Neutrophil (primary cell): ENCODE data around the gene TAMALIN.
A peak's percentile ranks its signal among the peaks of the same experiment; 100 is the strongest.
"Not testable (repeated sequence)": the region's sequence is repeated elsewhere in the genome, so short reads cannot be mapped to it uniquely, and the experiment has no call there.

Experiments
- H3K27ac ChIP-seq: fragments of 200-600 bp; sonication (generic); 2 replicates; pipeline ENCODE4 v1.5.1; 2016; ENCODE audit warnings: mild to moderate bottlenecking, moderate library complexity
- H3K27me3 ChIP-seq: fragments of 200-600 bp; sonication (generic); 2 replicates; pipeline ENCODE4 v1.6.0; 2016; ENCODE audit warnings: mild to moderate bottlenecking
- H3K36me3 ChIP-seq: fragments of 200-600 bp; sonication (generic); 2 replicates; pipeline ENCODE4 v1.5.1; 2017
- H3K4me1 ChIP-seq, 2 experiments: fragments of 200-600 bp in 1 of 2; sonication (generic) in 1 of 2; 1 replicate in 1 of 2; 2 replicates in 1 of 2; pipeline versions ENCODE4 v1.5.1 to v1.6.1; 2013 to 2016; ENCODE audit warnings: low read depth in 1 of 2, low read length in 1 of 2, mild to moderate bottlenecking in 1 of 2, moderate library complexity in 1 of 2; ENCODE audit not compliant: control insufficient read depth in 1 of 2, insufficient read depth in 1 of 2
- H3K4me3 ChIP-seq, 2 experiments: fragments of 200-600 bp in 1 of 2; sonication (generic) in 1 of 2; 1 replicate in 1 of 2; 2 replicates in 1 of 2; pipeline ENCODE4 v1.5.1; 2013 to 2016; ENCODE audit warnings: low read depth in 1 of 2, low read length in 1 of 2, mild to moderate bottlenecking in 1 of 2, moderate library complexity in 1 of 2
- H3K9me3 ChIP-seq: fragments of 200-600 bp; sonication (generic); 2 replicates; pipeline ENCODE4 v1.5.1; 2016
- TF ChIP-seq, protein P1 (sequence below): fragments of 200-600 bp; sonication (generic); IDR thresholded peaks from 2 replicates; pipeline ENCODE4 v1.5.1; 2016; ENCODE audit warnings: antibody characterized with exemption

Gene TAMALIN

DNA sequence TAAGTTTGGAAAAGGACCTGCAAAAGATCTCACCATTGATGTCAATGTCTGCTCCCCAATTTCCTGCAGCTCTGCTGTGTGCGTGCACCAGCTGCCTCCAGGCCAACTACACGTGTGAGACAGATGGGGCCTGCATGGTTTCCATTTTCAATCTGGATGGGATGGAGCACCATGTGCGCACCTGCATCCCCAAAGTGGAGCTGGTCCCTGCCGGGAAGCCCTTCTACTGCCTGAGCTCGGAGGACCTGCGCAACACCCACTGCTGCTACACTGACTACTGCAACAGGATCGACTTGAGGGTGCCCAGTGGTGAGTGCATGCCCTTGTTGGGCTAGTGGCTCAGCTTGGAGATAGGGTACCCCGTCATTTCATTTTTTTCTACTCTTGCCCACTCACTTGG lies 31.6 kb upstream of the TAMALIN start:
- Histone ChIP-seq H3K4me1 (peaks cover 91% of the 10 kb centered on the region in 2 experiments), H3K4me3 (peak overlapping the region; percentile 6 to 13), H3K9me3 (no peaks in the 10 kb centered on the region), H3K27me3 (no peaks in the 10 kb centered on the region), H3K27ac (peak overlapping the region; percentile 90), H3K36me3 (no peaks in the 10 kb centered on the region)
- TF ChIP-seq, protein P1, sequence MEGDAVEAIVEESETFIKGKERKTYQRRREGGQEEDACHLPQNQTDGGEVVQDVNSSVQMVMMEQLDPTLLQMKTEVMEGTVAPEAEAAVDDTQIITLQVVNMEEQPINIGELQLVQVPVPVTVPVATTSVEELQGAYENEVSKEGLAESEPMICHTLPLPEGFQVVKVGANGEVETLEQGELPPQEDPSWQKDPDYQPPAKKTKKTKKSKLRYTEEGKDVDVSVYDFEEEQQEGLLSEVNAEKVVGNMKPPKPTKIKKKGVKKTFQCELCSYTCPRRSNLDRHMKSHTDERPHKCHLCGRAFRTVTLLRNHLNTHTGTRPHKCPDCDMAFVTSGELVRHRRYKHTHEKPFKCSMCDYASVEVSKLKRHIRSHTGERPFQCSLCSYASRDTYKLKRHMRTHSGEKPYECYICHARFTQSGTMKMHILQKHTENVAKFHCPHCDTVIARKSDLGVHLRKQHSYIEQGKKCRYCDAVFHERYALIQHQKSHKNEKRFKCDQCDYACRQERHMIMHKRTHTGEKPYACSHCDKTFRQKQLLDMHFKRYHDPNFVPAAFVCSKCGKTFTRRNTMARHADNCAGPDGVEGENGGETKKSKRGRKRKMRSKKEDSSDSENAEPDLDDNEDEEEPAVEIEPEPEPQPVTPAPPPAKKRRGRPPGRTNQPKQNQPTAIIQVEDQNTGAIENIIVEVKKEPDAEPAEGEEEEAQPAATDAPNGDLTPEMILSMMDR = no peak

DNA sequence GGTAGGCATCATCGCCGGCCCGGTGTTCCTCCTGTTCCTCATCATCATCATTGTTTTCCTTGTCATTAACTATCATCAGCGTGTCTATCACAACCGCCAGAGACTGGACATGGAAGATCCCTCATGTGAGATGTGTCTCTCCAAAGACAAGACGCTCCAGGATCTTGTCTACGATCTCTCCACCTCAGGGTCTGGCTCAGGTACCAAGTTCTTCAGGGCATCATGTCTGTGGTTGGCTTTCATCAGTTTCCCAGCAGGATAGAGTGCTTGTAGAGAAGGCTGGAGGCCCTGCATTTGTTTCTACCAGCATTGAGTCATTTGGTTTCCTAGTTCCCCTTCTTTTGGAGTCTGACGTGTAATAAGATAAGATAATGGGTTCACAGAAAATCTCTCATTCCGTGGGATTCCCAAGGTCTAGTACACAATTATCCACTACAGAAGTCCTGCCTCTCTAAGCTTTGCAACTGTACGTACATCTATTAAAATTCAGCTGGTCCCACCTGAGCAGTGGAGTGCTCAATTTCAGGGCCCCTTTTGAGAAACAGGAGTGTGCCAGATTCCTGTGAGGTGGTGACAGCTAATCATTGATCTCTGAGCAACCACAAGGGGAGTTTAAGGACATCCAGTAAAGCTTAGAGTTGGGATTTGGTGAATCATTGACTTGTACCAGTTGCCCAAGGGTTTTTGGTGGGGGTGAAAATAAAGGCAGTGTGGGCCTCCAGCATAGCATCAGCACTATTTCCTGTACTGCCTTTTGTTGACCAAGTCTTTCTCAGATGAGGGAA lies 30.2 kb upstream of the TAMALIN start:
- peaks cover 10% of the 10 kb centered on the region for H3K36me3 ChIP-seq
- H3K9me3 ChIP-seq = no peaks in the 10 kb centered on the region
- peak overlapping the region in 1 of 2 experiments; percentile 19 for H3K4me3 ChIP-seq
- TF ChIP-seq, protein P1 = no peak
- no peaks in the 10 kb centered on the region for H3K27me3 ChIP-seq
- H3K4me1 ChIP-seq = peaks cover 83 to 84% of the 10 kb centered on the region in 2 experiments
- peak overlapping the region; percentile 90 for H3K27ac ChIP-seq

DNA sequence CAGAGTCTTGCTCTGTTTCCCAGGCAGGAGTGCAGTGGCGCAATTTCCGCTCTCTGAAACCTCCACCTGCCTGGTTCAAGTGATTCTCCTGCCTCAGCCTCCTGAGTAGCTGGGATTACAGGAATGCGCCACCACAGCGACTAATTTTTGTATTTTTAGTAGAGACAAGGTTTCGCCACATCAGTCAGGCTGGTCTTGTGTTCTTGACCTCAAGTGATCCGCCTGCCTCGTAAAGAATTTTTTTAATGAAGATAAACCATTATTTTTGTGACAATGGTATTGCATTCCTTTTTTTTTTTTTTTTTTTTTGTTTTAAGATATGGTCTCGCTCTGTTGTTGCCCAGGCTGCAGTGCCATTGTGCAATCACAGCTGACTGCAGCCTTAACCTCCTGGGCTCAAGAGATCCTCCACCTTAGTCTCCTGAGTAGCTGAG lies 29.4 kb upstream of the TAMALIN start:
- peak overlapping the region in 1 of 2 experiments; percentile 31 for H3K4me3 ChIP-seq

DNA sequence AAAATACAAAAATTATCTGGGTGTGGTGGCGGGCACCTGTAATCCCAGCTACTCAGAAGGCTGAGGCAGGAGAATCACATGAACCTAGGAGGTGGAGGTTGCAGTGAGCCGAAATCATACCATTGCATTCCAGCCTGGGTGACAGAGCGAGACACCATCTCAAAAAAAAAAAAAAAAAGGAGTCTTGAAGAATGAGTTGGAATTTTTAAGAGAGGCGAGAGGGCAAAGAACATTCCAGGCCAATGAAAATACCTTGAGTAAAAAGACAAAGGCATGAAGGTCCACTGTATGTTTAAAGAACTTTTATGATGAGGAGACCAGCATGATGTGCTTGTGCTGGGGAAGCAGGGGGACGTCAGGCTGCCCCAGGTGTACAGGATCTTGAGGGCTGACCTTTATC lies 27.4 kb upstream of the TAMALIN start:
- not testable (repeated sequence) for H3K9me3 ChIP-seq, H3K27me3 ChIP-seq, H3K4me3 ChIP-seq
- Histone ChIP-seq H3K36me3 (peaks cover 35% of the 10 kb centered on the region), H3K27ac (peak overlapping the region; percentile 66), H3K4me1 (peaks cover 57 to 58% of the 10 kb centered on the region in 2 experiments)

More for the DNA sequence above, 29.4 kb upstream of the TAMALIN start:
- TF ChIP-seq, protein P1 = no peak
- Histone ChIP-seq H3K9me3 (no peaks in the 10 kb centered on the region), H3K27me3 (no peaks in the 10 kb centered on the region), H3K4me1 (peaks cover 76% of the 10 kb centered on the region in 2 experiments), H3K27ac (peak overlapping the region; percentile 90), H3K36me3 (peaks cover 16% of the 10 kb centered on the region)

DNA sequence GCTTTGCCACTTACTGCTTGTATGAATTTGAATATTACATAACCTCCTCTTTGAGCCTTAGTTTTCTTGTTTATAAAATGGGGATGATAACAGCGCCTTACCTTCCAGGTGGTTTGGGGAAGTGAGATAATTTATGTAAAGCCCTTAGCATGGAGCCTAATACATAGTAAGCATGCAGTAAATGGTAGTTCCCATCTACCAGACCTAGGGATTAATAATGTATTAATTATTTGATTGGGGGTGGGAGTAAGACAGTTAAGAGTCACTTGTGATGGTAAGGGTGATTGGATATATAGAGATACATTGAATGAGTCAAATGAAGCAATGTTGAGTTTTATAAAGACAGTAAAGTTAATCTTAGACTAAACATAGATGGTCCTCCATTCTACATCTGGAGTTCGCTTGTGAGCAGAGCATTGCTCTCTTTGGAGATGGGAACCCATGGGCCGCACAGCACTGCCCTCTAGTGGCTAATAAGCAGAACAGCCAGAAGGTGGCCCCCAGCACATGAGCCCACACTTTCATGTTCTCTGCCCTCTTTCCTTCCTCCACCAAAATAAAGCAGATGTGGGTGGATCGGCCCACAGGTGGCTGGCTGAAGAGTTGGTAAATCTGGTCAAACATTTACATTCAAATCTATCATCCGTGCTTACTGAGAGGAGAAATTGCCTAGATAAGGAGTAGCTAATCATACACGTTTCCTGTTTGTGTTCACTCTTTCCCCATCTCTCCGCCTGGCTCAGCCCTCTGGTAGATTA lies 26.5 kb upstream of the TAMALIN start:
- H3K27me3 ChIP-seq = no peaks in the 10 kb centered on the region
- TF ChIP-seq, protein P1 = peak; percentile 96
- H3K4me1 ChIP-seq = peaks cover 47 to 56% of the 10 kb centered on the region in 2 experiments
- peaks cover 44% of the 10 kb centered on the region for H3K36me3 ChIP-seq
- peak overlapping the region; percentile 66 for H3K27ac ChIP-seq
- H3K4me3 ChIP-seq = no peak overlapping the region
- no peaks in the 10 kb centered on the region for H3K9me3 ChIP-seq

DNA sequence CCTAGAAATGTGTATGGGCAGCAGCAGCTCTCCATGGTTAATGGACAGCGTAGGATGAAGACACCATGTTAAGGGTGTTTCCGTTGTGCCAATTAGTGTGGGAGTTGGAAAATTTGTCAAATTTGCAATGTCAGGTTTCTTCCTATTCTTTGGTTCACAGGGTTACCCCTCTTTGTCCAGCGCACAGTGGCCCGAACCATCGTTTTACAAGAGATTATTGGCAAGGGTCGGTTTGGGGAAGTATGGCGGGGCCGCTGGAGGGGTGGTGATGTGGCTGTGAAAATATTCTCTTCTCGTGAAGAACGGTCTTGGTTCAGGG lies 26.0 kb upstream of the TAMALIN start:
- H3K36me3 ChIP-seq = peaks cover 49% of the 10 kb centered on the region
- no peak overlapping the region for H3K4me3 ChIP-seq
- H3K4me1 ChIP-seq = peaks cover 42 to 51% of the 10 kb centered on the region in 2 experiments
- TF ChIP-seq, protein P1 = no peak
- no peaks in the 10 kb centered on the region for H3K9me3 ChIP-seq
- peak overlapping the region; percentile 66 for H3K27ac ChIP-seq
- H3K27me3 ChIP-seq = no peaks in the 10 kb centered on the region
